IPS-11a (cell line): Measurements from ENCODE around the gene TTC16.
"Not testable (repeated sequence)": the region's sequence is repeated elsewhere in the genome, so short reads cannot be mapped to it uniquely, and the experiment has no call there.

ENCODE experiments used
- H3K4me3 ChIP-seq: one replicate; pipeline ENCODE4 v1.5.1; 2013; ENCODE audit warnings: low read depth, low read length, control low read depth

Gene TTC16

DNA sequence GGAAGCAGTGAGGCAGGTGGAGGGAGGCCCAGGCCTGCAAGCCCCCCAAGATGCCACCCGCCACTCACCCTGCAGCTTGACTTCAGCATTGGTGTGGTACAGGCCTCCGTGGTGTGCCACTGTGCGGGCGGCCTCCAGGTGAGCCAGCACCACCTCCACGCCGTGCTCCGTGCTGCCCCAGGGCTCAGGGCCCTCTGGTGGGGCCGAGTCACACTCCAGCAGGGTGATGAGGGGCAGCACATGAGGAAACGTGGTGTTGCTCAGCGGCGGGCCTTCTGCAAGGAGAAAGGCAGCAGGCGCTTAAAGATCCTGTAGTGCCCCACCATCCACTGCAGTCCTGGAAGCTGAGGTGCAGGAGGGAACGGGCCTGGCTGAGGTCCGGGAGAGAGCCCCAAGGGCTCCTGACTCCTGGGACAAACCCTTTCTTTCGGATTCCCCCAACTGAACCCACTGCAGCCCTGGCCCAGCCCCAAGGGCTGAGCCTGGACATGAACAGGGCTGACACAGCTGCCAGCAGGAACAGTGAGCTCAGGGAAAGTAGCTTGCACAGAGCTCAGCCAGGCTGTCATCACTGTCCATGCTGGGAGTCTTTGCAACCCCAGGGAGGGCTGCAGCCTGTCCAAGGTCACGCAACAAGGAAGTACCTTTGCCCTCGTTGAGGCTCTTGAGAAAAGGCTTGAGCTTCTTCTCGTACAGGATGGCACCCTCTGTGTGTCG is 23.9 kb downstream of the TTC16 start:
- H3K4me3 ChIP-seq, result no peak overlapping the region

DNA sequence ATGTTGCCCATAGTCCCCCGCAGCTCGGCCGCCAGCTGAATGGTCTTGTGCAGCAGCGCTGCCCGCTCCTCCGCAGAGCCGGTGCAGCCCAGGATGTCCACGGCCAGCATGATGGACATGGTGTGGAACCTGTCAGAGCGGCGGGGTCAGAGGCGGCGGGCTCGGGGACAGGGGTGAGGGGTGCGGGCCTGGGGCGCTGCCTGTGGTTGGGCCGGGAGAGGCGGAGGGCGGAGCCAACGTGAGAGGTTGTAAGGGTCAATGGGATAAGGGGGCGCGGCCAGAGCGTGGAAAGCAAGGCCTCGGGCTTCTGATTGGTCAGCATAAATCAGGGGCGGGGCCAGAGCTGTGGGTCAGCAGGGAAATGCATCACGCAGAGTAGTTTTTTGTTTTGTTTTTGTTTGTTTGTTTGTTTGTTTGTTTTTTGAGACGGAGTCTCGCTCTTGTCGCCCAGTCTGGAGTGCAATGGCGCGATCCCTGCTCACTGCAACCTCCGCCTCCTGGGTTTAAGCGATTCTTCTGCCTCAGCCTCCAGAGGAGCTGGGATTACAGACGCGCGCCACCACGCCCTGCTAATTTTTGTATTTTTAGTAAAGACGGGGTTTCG is 26.1 kb downstream of the TTC16 start:
- H3K4me3 ChIP-seq, result peak overlapping the region; percentile 35

DNA sequence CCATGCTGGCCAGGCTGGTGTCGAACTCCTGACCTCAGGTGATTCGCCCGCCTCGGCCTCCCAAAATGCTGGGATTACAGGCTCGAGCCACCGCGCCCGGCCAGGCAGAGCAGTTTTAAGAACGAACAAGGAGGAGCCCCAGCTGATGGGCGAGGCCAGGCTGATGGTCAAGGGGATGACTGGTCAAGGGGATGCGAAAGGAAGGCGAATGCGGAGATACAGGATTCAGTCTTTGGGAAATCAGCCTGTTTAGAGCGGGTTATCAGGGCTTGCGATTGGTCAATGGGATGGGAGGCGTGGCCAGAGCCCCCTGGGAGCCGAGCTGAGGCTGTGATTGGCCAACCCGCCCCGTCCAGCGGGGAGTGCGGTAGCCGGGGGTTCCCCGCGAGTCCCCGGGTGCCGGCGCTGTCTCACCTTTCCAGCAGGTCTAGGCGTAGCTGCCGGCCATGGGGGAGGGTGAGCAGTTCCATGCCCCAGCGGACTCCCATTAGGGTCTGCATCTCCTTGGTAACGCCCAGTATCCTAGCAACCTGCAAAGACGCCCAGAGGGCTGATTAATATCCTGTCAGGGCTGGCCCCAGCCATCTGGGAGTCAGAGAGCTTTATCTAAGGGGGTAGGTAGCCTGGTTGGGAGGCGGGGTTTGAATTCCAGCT is 26.7 kb downstream of the TTC16 start:
- H3K4me3 ChIP-seq, result peak overlapping the region; percentile 35

DNA sequence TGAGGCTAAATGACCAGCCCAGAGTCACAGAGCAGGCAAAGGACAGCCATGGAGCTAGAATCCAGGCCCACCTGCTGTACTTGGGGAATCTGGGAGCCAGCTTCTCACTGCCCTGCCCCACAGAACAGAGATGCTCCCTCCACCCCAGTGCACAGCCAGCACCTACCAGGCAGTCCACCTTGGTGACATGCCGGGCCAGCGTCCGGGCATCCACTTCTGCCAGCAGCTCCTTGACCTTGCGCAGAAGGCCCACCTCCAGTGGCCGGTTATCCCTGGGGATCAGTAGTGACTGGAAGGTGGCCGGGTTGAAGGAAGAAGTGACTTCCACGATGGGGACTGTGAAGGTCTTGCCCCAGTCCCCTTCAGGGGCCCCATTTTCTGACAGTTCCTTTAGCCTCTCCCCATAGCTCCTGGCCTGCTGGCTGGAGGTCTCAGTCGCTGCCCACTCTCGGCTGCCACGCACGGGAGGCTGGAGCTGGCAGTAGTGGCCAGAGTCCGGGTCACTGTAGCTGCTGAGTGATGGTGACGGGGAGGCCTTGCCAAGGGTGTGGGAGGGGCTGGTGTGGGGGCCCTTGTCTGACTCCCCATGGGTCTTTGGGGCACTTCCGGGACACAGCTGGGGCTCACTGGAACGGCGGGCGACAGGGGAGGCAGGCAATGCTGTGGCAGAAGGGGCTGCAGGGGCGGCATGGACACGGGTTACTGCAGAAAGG is 28.7 kb downstream of the TTC16 start:
- no peak overlapping the region for H3K4me3 ChIP-seq

DNA sequence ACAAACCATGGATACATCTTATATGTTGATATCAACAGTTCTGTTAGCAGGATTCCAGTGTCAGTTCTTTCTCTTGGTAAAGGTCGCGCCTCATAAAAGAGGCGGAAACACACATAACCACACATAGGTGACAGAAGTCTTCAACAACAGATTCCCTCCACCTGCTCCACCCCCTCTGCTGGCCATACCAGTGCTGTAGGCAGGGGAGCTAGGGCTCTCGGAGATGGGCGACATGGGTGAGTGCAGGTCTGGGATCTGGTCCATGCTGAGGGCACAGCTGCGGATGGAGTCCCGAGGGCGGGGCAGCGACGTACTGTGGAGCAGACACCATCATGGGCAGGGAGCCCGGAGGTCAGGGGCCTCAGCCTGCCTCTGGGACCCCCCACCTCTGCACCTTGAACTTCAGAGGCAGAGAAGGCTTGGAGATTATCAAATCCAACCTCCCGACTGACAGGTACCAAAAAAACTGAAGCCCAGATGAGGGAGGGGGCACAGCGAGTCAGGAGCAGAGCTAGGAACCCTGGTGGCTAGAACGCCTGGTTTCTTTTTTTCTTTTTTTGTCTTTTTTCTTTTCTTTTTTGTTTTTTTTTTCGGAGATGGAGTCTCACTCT is 31.2 kb downstream of the TTC16 start:
- no peak overlapping the region for H3K4me3 ChIP-seq

DNA sequence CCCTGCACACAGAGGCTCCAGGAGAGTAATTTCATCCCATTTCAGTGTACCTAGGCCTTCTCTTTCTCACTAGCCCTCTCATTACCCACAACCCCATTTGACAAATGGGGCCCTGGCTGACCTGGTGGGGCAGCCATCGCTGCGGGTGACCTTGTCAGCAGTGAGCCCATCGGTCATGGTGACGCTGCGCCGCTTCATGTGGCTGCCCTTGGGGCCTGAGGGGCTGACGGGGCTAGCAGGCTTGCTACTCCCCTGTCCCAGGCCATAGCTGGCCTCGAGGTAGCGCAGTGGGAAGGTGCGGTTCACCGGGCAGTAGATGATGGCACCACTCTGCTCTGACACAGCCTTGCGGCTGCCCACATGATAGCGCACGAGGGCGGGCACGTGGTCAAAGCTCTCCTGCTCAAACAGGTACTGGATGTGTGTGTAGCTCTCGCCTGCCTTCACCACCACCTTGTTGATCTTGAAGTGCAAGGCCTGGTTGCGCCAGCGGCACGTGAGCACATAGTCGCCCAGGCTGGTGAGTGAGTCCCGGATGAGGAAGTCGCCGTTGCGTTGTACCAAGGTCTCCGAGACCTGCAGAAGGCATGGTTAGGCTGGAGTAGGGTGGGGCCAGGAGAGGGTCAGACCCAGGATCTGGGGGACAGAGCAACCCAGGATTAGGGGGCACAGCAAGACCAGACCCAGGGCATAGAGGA is 33.4 kb downstream of the TTC16 start:
- no peak overlapping the region for H3K4me3 ChIP-seq

DNA sequence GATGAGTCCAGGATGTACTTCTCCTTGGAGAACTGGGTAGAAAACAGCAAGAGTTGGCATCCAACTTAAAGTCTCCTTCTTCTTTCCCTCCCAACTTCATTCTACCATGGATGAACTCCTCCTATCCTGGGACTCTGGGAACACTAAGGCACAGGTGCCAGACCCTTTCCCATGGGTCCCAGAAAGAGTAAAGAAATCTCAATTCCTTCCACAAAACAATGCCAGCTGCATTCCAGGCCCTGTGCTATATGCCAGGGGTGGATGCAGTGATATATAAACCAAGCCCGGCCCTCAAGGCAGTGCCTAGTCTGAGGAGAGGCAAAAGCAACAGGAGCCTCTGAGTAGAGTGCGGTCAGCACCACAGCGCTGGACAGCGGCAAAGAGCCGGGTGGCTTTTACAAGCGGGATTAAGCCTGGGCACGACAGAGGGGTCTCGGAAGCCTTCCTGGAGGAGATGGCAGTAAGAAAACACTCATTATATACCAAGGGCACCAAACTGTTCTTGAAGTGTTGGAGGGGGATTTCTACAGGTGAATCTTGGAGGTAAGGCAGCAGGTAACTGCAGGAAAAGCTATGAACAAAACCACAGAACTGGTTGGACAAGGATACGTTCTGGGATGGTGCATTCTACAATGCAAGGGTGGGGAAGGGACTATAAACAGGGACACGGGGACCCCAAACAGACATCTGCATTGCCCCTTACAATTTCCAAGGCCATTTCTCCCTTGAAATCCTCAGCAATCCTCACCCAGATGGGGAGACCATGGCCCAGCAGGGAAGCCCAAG is 35.6 kb downstream of the TTC16 start:
- no peak overlapping the region for H3K4me3 ChIP-seq

DNA sequence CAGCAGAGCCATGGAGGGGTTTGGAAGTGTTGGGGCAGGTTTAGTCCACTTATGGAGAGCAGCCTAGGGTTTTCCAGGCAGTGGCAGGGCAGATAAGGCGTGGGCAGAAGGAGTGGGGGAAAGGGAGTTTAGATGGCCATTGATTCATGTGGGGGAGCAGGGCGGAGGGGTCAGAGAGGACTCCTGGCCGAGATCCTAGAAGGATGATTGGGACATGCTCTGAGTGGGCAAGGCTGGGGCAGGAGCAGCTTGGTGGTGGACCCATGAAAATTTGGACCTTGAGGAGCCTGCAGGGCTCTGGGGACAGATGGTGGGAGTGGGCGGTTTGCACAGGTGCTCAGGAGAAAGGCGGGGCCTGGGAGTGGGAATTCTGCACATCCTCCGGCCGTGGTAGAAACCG is 37.3 kb downstream of the TTC16 start:
- no peak overlapping the region for H3K4me3 ChIP-seq

DNA sequence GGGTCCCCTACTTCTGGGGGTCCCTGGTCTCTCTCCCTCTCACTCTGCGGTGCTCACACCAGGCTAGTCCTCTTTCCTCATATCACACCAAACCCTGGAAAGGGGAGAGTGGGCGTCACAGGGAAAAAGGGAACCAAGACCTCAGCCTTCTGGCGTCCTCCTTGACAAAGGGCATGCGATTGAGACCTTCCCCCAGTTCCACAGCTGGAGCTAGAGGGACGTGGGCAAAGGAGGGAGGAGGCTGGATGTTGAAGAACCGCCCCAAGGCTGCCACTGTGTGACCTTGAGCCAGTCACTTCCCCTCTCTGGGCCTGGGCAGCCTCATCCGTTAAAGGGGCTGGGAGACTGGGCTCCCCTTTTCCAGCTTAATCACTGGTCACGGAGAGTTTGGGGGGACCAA is 37.7 kb downstream of the TTC16 start:
- no peak overlapping the region for H3K4me3 ChIP-seq

DNA sequence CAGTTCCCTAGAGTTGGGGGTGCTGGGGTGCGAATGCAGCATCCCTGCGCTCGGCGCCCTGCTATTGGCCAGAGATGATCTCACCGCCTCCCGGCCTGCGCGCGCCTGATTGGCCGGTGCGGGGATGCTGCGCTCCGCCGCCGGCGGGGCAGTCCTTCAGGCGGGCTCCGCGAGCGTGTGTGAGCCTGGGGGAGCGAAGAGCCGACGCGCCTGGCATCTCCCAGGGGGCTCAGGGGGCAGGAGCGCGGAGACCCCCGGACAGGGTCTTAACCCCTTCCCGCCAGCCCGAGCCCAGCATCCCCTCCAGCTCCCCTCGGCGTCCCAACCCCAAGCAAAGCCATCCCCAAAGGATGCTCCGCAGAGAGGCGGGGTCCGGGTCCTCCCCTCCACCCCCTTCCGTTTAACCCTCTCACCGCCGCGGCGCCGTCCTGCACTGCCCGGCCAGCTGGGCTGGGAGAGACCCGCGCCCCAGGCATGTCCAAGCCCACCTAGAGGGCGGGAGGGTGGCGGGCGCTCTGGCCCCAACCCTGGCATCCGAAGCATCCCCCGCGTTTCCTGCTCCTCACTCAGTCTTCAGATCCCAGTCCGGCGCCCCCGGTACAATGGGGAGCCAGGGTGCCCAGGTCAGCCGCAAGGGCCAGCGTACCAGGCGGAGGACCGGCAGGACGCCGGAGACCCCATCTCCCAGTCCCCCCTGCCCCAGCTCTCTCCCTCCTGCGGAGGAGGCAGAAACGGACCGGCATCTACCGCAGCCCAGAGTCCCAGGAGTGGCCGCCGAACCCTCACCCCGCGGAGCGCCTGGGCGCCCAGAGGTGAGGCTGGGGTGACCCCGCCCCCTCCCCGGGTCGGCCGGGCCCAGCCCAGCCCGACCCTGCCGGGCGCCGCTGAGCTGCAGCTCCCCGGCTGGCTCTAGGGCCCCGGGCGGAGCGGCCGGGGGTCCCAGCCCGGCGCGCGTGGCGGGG is 38.5 kb downstream of the TTC16 start:
- peak overlapping the region; percentile 57 for H3K4me3 ChIP-seq

DNA sequence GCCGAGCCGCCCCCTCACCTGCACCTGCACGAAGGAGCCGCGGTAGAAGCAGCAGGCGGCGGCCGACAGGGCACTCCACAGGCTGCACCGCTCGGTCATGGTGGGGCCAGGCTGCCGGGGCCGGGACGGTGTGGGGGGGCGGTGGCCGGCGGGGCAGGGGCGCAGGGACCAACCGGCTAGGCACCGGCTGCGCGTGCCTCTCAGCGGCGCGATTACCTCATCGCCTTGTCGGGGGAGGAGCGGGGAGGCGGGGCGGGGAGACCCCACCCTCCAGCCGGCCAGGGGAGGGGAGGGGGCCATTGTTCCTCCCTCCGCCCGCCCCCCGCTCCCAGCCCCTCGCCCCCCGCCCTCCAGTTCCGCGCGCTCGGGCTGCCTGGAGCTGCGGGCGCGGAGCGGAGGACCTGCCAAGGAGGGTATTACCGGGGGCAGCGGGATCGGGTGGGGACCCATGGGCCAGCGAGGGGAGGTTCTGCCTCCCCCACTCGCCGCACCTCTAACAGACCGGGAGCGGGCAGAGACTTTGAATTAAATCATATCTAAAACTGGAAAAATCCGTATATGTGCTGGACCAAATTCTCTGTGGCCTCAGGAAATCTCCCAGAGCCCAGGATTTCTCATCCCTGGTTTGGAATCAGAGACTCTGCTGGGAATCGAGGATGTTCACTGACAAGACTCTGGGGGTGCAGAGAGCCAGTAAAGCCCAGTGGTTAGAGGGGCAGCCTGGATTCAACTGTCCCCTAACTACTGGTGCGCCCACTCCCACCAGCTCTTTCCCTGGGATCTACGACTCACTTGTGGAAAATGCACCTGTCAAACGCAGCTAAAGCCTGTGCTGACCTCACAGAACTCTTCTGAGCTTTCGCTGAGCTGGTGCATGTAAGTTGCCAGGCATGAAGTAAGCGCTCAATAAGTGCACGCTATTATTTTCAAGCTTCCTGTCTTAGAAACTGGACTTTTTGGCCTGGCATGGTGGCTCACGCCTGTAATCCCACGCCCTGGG is 39.5 kb downstream of the TTC16 start:
- H3K4me3 ChIP-seq, result peak overlapping the region; percentile 57

DNA sequence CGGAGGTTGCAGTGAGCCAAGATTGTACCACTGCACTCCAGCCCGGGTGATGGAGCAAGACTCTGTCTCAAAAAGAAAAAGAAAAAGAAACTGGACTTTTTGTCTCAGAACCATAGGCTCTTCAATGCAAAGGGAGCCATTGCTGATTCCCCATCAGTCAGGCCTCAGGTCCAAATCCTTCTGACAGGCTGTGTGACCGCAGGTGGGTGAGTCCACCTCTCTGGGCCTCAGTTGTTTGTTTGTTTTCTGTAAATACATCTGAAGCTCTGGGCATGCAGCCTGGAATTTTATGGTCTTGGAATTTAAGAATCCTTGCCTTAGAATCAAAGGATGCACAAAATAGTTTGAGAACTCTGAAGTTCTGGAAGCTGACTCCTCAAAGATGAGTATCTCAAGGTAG is 40.4 kb downstream of the TTC16 start:
- H3K4me3 ChIP-seq, result no peak overlapping the region

DNA sequence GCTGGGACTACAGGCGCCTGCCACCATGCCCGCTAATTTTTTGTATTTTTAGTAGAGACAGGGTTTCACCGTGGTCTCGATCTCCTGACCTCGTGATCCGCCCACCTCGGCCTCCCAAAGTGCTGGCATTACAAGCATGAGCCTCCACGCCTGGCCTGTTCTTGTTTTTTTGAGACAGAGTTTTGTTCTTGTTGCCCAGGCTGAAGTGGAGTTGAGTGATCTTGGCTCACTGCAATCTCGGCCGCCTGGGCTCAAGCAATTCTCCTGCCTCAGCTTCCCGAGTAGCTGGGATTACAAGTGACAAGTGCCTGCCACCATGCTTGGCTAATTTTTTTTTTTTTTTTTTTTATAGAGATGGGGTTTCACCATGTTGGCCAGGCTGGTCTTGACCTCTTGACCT is 40.9 kb downstream of the TTC16 start:
- H3K4me3 ChIP-seq, result not testable (repeated sequence)

DNA sequence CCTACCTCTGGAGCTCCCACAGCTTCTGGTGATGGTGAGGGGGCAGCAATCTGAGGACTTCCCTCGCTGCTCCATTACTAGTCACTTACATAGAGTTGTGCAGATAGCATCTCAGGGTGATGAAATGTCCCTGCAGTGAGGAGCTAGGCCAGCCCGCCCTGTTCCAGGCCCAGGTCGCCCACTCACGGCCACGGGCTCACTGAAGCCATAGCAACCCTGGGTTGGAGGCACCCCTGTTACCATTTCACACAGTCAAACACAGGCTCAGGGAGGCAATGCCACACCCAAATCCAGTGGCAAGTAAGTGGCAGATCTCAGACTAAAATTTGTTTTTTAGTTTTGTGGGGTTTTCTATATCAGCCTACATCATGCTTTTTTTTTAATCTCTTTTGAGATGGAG is 43.0 kb downstream of the TTC16 start:
- H3K4me3 ChIP-seq, result no peak overlapping the region

DNA sequence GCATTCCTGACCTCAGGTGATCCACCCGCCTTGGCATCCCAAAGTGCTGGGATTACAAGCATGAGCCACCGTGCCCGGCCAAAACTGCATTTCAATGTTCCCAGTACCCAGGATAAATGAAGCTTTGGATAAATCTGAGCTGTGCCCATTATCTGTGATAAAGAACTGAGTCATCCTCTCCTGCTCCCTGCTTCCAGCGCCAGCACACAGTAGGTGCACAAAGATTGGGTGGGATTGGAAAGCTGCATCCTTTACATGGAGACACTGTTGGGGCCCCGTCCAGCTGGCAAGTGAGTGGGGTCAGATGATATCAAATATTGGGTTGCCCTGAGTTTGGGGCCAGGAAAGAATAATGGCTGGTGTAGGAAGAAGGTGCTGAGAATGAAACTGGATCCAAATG is 45.2 kb downstream of the TTC16 start:
- no peak overlapping the region for H3K4me3 ChIP-seq

DNA sequence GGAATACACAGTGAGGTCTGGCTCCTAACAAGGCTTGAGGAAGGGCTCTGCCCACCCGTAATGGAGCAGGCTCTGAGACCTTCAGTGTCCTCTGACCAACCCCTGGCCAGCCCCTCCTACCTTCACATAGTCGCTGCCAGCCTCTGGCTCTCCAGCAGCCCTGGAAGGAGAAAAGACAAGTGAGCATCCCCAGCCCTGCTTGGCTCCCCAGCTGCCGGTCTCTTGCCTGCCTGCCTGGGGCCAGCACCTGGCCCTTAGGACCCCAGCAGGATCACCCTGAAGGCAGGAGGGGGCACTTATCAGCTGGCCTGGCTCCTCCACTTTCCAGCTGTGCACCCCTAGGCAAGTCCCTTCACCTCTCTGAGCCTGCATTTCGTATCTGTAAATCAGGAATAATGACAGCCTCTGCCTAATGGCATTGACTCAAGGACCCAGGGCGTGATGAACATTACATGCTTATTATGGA is 45.6 kb downstream of the TTC16 start:
- H3K4me3 ChIP-seq, result no peak overlapping the region

DNA sequence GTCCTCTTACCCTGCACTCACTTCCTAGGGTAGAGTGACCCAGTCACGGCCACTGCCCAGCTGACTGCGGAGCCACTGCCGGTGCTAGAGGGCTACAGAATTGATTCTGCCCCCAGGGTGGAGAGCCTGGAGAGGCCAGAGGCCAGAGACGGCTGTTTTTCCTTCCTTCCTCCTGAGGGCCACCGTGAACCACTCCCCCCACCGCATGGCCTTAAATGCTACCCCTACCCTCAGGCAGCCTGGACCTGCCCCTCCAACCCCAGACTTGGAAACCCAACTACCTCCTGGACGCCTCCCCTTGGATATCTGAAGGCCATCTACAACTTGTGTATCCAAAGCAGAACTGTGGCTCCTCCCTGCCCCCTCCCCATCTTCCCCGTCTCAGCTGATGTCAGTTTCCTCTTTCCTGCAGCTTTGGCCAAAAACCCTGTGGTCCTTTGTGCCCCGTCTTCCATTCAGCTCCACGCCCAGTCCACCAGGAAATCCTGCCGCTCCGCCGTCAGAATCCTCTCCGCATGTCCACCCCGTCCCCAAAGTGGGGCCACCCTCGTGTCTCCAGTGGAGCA is 46.3 kb downstream of the TTC16 start:
- no peak overlapping the region for H3K4me3 ChIP-seq
